Activated CD4-positive, alpha-beta T cell treated with anti-CD3 and anti-CD28 coated beads for 36 hours (primary cell): ENCODE results near the gene CHI3L1. TPM values are rescaled to one million over a fixed set of nuclear protein-coding genes. Genes with fewer than 3 reads are reported as not detected.

ENCODE experiments used
- ATAC-seq: fragments of 200-7000 bp; cut with Tn5 transposase; one replicate; pipeline ENCODE4 v1.10.0; 2021; ENCODE audit warnings: mild to moderate bottlenecking, moderate library complexity
- CTCF ChIA-PET: fragments of 350-600 bp; sonication (Branson Sonifier 250); formaldehyde crosslinking; loops from one replicate; lab custom pipeline; 2021; ENCODE audit warnings: antibody characterized with exemption; lab: Charles Lee
- POLR2A ChIA-PET: fragments of 350-600 bp; sonication (Branson Sonifier 250); formaldehyde crosslinking; loops from one replicate; lab custom pipeline; 2021; ENCODE audit warnings: antibody characterized with exemption, inconsistent platforms; lab: Charles Lee
- DNase-seq: peaks from one replicate; pipeline ENCODE4 v3.0.0-alpha.2; 2020
- H3K27ac Mint-ChIP-seq: one replicate; pipeline ENCODE4 v1.8.0; 2021; ENCODE audit warnings: mixed read lengths
- H3K27me3 Mint-ChIP-seq: one replicate; pipeline ENCODE4 v1.8.0; 2021; ENCODE audit warnings: mixed read lengths
- H3K36me3 Mint-ChIP-seq: one replicate; pipeline ENCODE4 v1.8.0; 2021; ENCODE audit warnings: low read depth, mixed read lengths
- H3K4me1 Mint-ChIP-seq: one replicate; pipeline ENCODE4 v1.8.0; 2021; ENCODE audit warnings: mixed read lengths
- H3K4me3 Mint-ChIP-seq: one replicate; pipeline ENCODE4 v1.8.0; 2021; ENCODE audit warnings: mild to moderate bottlenecking, moderate library complexity, mixed read lengths
- H3K9me3 Mint-ChIP-seq: one replicate; pipeline ENCODE4 v1.8.0; 2021; ENCODE audit warnings: low read depth, mixed read lengths
- intact Hi-C, 2 experiments: fragments of 100-400 bp; cut with DNase I in 1 of 2; cut with micrococcal nuclease in 1 of 2; formaldehyde crosslinking; loops; one replicate each; pipeline versions ENCODE4 v1.14.2 to v1.15.1; 2022 to 2024; cut with DNase I, micrococcal nuclease
- total RNA-seq, 2 experiments: library from RNA; stranded (reverse); gene quantifications; one replicate each; pipeline ENCODE4 v1.2.3, GENCODE V29; 2021

Gene CHI3L1
- total RNA-seq, 2 experiments from 2014 or later = 0.09 to 0.18 TPM

DNA sequence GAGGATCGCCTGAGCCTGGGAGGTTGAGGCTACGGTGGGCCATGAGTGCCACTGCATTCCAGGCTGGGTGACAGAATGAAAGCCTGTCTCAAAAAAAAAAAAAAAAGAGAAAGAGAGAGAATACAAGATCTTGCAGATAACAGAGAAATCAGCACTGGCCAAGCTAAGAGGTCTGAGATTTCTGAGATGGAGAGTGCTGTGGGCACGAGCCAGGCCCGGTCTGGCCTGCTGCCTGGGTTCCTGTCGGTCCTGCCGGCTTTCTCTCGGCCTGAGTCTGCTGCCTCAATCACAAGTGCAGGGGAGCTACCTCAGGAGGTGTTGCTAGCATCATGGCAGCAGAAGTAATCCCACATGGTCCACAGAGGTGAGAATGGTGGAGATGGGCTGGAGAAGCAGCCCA, 40.0 kb downstream of the CHI3L1 start:
- Mint-ChIP-seq H3K4me3 (no peak overlapping the region), H3K27me3 (no peaks in the 10 kb centered on the region), H3K9me3 (peaks cover 2% of the 10 kb centered on the region), H3K27ac (no peak overlapping the region), H3K4me1 (no peaks in the 10 kb centered on the region), H3K36me3 (no peaks in the 10 kb centered on the region)
- ATAC-seq (no peak), DNase-seq (no peak)
- ChIA-PET CTCF (interaction anchor here (0.6 to 1.3 kb wide), 2 partner anchors 27 to 610 kb away, joined by 3 to 4 read pairs; no protein-coding TSS in a partner anchor), POLR2A (no interaction called here)
- intact Hi-C loops = no loop called here

DNA sequence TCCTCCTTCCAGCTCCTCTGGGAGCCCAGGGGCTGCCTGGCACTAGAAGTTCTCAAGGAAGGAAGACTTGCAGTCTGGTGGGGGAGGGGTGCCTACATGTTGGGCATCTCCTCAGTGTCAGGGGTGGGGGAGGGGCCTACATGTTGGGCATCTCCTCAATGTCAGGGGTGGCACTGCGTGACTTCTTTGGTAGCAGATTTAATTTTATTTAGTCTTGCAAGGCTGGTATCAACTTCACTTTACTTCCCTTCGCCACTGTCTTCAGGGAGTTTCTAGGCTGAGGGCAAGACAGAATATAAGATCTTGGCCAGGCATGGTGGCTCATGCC, 40.5 kb downstream of the CHI3L1 start:
- no peaks in the 10 kb centered on the region for H3K36me3 Mint-ChIP-seq

DNA sequence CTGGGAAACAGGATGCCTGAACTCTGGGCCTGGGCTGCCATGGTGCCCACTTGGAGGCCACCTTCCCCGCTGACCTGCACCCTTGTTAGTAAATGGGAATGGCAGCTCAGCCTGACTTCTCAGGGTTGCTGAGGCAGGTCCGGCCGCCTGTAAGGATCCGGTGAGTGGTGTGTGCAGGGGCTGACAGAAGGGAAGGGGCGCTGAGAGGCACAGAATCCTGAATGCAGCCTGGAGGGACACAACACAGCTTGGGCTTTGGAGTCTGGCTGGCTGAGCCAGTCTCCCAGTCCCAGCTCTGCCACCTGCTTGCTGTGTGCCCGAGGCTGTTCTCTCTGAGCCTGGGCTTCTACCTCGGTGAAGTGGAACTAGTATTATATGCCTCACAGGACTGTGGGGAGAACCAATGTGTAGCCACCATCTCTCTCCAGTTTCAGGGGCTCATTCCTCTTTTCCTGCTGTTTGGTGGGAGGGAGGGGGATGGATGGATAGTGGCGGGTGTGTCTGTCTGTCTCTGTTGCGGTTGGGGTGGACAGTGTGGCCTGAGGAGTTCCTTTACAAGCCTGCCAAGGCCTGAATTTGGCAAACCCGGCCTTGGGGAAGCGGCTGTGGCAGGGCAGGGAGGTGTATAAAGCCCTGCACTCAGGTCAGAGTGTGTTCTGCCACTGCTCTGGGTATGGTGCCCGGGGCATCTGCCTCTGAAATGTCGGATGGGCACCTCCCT, 41.0 kb downstream of the CHI3L1 start:
- no peaks in the 10 kb centered on the region for H3K4me1 Mint-ChIP-seq
- no peaks in the 10 kb centered on the region for H3K27me3 Mint-ChIP-seq
- H3K27ac Mint-ChIP-seq = no peak overlapping the region
- no peaks in the 10 kb centered on the region for H3K36me3 Mint-ChIP-seq
- intact Hi-C loops = no loop called here
- H3K9me3 Mint-ChIP-seq = peaks cover 2% of the 10 kb centered on the region
- ATAC-seq (no peak), DNase-seq (no peak)
- ChIA-PET POLR2A (no interaction called here), CTCF (interaction anchor here (0.6 kb wide), 1 partner anchor 609 kb away, joined by 3 read pairs; no protein-coding TSS in a partner anchor)
- no peak overlapping the region for H3K4me3 Mint-ChIP-seq

More for the DNA sequence above, 40.5 kb downstream of the CHI3L1 start:
- Mint-ChIP-seq H3K27ac (no peak overlapping the region), H3K9me3 (peaks cover 2% of the 10 kb centered on the region), H3K27me3 (no peaks in the 10 kb centered on the region), H3K4me3 (no peak overlapping the region), H3K4me1 (no peaks in the 10 kb centered on the region)
- POLR2A ChIA-PET = no interaction called here
- no peak for DNase-seq
- no peak for ATAC-seq
- CTCF ChIA-PET = interaction anchor here (0.6 to 1.3 kb wide), 2 partner anchors 27 to 609 kb away, joined by 3 to 4 read pairs; no protein-coding TSS in a partner anchor
- intact Hi-C loops = no loop called here

DNA sequence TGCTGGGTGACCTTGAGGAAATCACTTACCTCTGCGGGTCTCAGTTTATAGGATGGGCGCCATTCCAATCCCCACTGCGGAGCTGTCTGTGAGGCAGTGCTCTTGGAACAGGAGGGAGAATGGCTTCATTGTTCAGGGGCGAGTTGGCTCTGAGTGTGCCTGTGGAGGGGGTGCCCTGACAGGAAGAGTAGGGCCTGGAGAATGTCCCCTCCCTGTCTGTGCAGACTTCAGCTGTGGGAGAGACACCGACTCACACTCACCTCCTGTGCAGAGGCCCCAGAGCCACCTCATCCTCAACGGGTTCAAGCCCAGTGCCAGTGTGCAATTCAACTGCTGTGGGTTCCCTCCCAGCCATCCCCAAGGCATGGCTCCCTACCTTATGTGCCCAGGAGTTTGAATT, 41.8 kb downstream of the CHI3L1 start:
- no peak overlapping the region for H3K27ac Mint-ChIP-seq
- intact Hi-C loops = no loop called here
- CTCF ChIA-PET = no interaction called here

DNA sequence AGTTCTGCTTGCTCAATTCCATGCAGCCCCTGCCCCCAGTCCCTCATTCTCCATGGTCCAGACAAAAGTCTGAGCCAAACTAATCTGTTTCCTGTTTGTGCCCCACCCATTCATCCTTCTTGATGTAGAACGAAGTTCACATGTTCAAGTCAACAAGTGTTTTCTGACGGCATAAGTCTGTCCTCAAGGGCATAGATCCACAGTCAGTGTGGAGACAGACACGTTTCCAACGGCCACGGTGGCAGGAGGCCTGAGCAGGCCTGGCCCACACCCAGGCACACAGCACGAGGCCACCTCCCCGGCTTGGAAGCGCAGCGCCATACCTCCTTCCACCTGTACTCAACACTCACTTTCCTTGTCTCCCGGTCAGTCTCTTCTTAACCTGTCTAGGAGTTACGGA, 42.9 kb downstream of the CHI3L1 start:
- Mint-ChIP-seq H3K4me3 (no peak overlapping the region), H3K9me3 (peaks cover 2% of the 10 kb centered on the region), H3K36me3 (no peaks in the 10 kb centered on the region), H3K27ac (no peak overlapping the region), H3K27me3 (no peaks in the 10 kb centered on the region), H3K4me1 (no peaks in the 10 kb centered on the region)
- intact Hi-C loops = no loop called here
- ChIA-PET CTCF (no interaction called here), POLR2A (no interaction called here)
- no peak for DNase-seq
- no peak for ATAC-seq

More for the DNA sequence above, 41.8 kb downstream of the CHI3L1 start:
- no peak for DNase-seq
- POLR2A ChIA-PET = no interaction called here
- Mint-ChIP-seq H3K4me1 (no peaks in the 10 kb centered on the region), H3K27me3 (no peaks in the 10 kb centered on the region), H3K36me3 (no peaks in the 10 kb centered on the region), H3K4me3 (no peak overlapping the region), H3K9me3 (peaks cover 2% of the 10 kb centered on the region)
- ATAC-seq = no peak

DNA sequence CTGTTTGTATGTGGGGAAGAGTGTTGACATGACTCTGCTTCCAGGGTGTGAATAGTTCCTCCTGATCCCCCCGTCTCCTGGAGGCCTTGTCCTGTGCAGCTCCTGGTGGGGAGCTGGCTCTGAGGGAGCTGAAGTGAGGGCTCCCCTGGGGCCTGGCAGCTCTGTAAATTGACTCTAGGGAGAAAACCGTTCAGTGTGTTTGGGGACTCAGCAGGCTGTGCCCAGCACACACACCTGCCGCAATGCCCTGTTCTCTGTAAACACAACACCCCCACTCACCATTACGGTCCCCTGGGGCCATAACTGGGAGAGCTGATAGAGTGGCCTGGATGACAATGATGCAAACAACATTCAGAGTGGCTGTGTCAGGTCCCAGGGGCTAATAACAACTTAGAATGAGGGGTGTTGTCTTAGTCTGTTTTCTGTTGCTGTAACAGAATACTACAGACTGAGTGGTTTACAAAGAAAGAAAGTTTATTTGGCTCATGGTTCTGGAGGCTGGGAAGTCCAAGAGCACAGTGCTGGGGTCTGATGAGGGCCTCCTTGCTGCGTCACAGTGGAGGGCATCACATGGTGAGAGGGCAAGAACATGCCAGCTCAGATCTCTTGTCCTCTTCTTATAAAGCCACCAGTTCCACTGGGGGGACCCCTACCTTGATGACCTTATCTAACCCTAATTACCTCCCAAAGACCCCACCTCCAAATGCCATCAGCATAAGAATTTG, 43.7 kb downstream of the CHI3L1 start:
- no peak for DNase-seq
- H3K4me3 Mint-ChIP-seq = no peak overlapping the region
- no peaks in the 10 kb centered on the region for H3K27me3 Mint-ChIP-seq
- no peak for ATAC-seq
- H3K4me1 Mint-ChIP-seq = no peaks in the 10 kb centered on the region
- no peak overlapping the region for H3K27ac Mint-ChIP-seq
- peaks cover 2% of the 10 kb centered on the region for H3K9me3 Mint-ChIP-seq
- ChIA-PET POLR2A (no interaction called here), CTCF (no interaction called here)
- no peaks in the 10 kb centered on the region for H3K36me3 Mint-ChIP-seq
- intact Hi-C loops = no loop called here

DNA sequence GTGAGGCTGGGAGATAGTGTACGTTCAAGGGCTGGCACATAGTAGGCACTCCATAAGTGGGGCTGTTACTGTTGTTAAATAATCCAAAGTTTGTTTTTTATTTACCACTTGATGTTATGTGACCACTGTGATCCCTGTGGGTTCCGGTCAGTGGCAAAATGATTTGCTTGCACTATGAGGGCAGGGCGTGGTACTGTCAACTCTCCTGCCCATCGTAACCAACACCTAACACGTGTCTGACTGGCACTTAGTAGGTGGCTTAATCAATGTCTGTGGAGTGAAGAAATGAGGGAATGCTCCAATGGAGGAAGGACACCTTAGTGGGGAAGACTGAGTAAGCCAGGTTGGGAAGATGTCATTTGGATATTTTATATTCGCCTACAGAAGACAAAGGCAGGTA, 44.4 kb downstream of the CHI3L1 start:
- DNase-seq = no peak
- Mint-ChIP-seq H3K36me3 (no peaks in the 10 kb centered on the region), H3K4me3 (no peak overlapping the region), H3K4me1 (no peaks in the 10 kb centered on the region), H3K9me3 (peaks cover 2% of the 10 kb centered on the region), H3K27ac (no peak overlapping the region), H3K27me3 (peaks cover 3% of the 10 kb centered on the region)
- ChIA-PET CTCF (no interaction called here), POLR2A (no interaction called here)
- ATAC-seq = no peak
- intact Hi-C loops = no loop called here

DNA sequence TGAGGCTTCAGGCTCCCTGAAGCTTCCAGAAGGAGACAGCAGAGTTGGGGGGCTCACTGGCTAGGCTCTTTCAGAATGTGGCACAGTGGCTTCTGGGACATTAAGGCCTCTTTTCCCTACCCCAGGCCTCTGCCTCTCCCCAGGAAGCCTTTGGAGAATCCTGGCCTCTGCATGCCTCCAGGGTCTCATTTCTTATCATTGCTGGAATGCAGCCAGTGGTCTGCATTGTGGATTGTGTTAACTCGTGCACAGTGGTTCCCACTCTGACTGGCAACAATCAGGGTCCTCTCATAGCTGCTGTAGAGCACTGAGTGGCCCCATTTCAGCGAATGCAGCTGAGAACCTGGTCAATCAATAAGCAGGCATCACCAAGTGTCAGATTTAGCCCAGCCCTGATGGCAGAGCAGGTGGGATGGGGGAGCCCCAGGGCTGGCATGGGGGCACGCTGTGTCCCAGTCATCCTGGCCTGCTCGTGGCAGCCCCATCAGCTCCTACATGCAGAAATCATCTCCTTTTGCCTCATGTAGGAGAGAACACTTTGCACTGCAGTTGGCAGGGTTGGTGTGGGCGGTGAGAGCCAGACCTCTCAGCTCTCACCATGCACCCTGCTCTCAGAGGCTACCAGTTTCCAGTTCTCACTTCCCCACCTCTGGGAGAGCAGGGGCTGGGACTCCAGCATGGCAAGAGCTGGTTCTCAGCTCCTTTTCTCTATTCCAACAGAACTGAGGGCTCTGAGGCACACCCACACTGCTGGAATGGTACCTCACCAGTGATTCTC, 45.6 kb downstream of the CHI3L1 start:
- Mint-ChIP-seq H3K4me1 (peaks cover 3% of the 10 kb centered on the region), H3K27ac (no peak overlapping the region), H3K9me3 (peaks cover 2% of the 10 kb centered on the region), H3K27me3 (peaks cover 5% of the 10 kb centered on the region), H3K36me3 (no peaks in the 10 kb centered on the region), H3K4me3 (no peak overlapping the region)
- ChIA-PET CTCF (interaction anchor here (0.6 to 0.7 kb wide), 2 partner anchors 13 to 82 kb away, joined by 3 to 4 read pairs; no protein-coding TSS in a partner anchor), POLR2A (no interaction called here)
- intact Hi-C loops = no loop called here
- ATAC-seq (no peak), DNase-seq (no peak)

DNA sequence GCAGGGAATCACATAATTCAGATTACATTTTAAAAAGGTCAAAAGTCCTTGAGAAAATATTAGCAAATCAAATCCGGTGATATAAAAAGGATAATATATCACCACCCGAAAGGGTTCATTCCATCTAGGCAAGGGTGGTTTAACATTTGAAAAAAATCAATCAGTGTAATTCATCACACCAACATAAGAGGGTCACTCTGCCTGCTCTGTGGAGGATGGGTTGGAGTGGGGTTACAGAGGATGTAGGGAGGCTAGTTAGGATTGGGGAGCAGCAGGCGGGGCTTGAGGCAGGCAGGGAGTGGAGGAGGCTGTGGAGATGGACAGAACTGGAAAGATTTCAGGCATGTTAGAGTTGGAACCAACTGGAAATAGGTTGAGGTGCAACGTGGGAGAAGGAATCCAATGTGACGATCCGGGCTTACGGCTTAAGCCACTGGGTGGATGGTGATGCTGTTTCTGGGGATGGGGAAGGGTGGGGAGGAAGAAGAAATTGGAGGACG, 46.5 kb downstream of the CHI3L1 start:
- peaks cover 5% of the 10 kb centered on the region for H3K4me1 Mint-ChIP-seq
- no peaks in the 10 kb centered on the region for H3K36me3 Mint-ChIP-seq
- H3K9me3 Mint-ChIP-seq = peaks cover 2% of the 10 kb centered on the region
- H3K27me3 Mint-ChIP-seq = peaks cover 5% of the 10 kb centered on the region
- intact Hi-C loops = no loop called here
- ChIA-PET CTCF (interaction anchor here (0.5 kb wide), 1 partner anchor 100 kb away, joined by 3 read pairs; no protein-coding TSS in a partner anchor), POLR2A (no interaction called here)
- no peak for ATAC-seq
- no peak for DNase-seq
- H3K27ac Mint-ChIP-seq = no peak overlapping the region
- no peak overlapping the region for H3K4me3 Mint-ChIP-seq

DNA sequence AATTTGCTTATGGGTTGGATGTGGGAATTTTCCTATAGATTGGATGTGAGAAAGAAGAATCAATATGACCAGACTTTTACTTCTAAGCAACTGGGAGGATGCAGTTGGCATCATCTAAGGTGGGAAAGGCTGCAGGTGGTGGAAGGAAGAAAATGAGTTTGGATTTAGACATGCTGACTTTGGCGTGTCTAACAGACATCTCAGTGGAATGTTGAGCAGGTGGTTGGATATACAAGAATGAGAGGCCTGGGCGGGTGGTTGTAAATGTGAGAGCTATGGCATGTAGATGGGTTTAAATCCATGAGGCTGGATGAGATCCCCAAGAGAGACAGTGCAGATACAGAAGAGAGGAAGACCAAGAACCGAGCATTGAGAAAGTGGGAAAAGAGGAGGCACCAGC, 48.4 kb downstream of the CHI3L1 start:
- no peak for DNase-seq
- Mint-ChIP-seq H3K27me3 (peaks cover 5% of the 10 kb centered on the region), H3K27ac (no peak overlapping the region), H3K4me3 (no peak overlapping the region), H3K4me1 (peaks cover 5% of the 10 kb centered on the region), H3K36me3 (no peaks in the 10 kb centered on the region), H3K9me3 (no peaks in the 10 kb centered on the region)
- ChIA-PET POLR2A (no interaction called here), CTCF (interaction anchor here (1.5 kb wide), 1 partner anchor 11 kb away, joined by 4 read pairs; the partner anchor contains the start of gene ADORA1)
- ATAC-seq = no peak
- intact Hi-C loops = no loop called here

DNA sequence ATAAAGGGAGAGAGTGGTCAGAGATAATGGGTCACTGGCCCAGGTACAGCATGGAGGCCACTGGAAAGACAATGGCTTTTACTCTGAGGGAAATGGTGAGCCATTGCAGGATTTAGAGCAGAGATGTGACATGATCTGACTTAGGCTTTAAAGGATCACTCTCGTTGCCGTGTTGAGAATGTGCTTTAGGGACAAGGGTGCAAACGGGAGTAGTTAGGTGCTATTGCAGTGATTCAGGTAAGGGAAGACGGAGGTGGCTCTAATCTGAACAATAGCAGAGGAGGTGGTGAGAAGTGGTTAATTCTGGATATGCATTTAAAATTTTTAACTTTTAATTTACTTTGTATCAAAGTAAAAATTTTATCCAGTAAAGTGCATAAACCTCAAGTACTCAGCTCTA, 49.2 kb downstream of the CHI3L1 start:
- no peak for ATAC-seq
- Mint-ChIP-seq H3K4me1 (peaks cover 5% of the 10 kb centered on the region), H3K27ac (no peak overlapping the region), H3K4me3 (no peak overlapping the region), H3K36me3 (no peaks in the 10 kb centered on the region), H3K9me3 (no peaks in the 10 kb centered on the region), H3K27me3 (peaks cover 5% of the 10 kb centered on the region)
- ChIA-PET POLR2A (no interaction called here), CTCF (interaction anchor here (1.5 kb wide), 1 partner anchor 10 kb away, joined by 4 read pairs; the partner anchor contains the start of gene ADORA1)
- intact Hi-C loops = no loop called here
- DNase-seq = no peak
